ENCODE results near the gene IWS1. TPM values are rescaled to one million over a fixed set of nuclear protein-coding genes. Genes with fewer than 3 reads are reported as not detected.
A peak's percentile ranks its signal among the peaks of the same experiment; 100 is the strongest.
"Not testable (repeated sequence)": the region's sequence is repeated elsewhere in the genome, so short reads cannot be mapped to it uniquely, and the experiment has no call there.

IWS1 gene
- total RNA-seq, 1 experiment from 2014 or later = 66.8 TPM

GRCh38 chr2:127453392-127454171 lies 72.7 kb downstream of the IWS1 start:
- no peaks in the 10 kb centered on the region for H3K36me3 ChIP-seq
- H3K9me3 ChIP-seq (replicated peaks) = no peaks in the 10 kb centered on the region
- no peak overlapping the region for H3K4me3 ChIP-seq
- H3K27ac ChIP-seq = no peak overlapping the region
- H3K4me1 ChIP-seq = peaks cover 24% of the 10 kb centered on the region
- peak in 1 of 2 experiments; percentile 41 for DNase-seq
- H3K27me3 ChIP-seq = no peaks in the 10 kb centered on the region

- no peaks in the 10 kb centered on the region for H3K9me3 ChIP-seq (replicated peaks)
- H3K27me3 ChIP-seq = no peaks in the 10 kb centered on the region
- H3K27ac ChIP-seq = no peak overlapping the region
- H3K36me3 ChIP-seq = no peaks in the 10 kb centered on the region
- no peak overlapping the region for H3K4me3 ChIP-seq
- DNase-seq = no peak
- H3K4me1 ChIP-seq = peaks cover 24% of the 10 kb centered on the region
These were observed 73.3 kb downstream of the IWS1 start for GRCh38 chr2:127453013-127453391.

GRCh38 chr2:127452423-127452822 lies 73.9 kb downstream of the IWS1 start:
- not testable (repeated sequence) for H3K36me3 ChIP-seq; H3K4me3 ChIP-seq; DNase-seq; H3K9me3 ChIP-seq (replicated peaks); H3K27ac ChIP-seq; H3K27me3 ChIP-seq
- peaks cover 24% of the 10 kb centered on the region for H3K4me1 ChIP-seq

- Histone ChIP-seq H3K27ac (no peak overlapping the region), H3K9me3 (replicated peaks) (no peaks in the 10 kb centered on the region), H3K36me3 (no peaks in the 10 kb centered on the region), H3K4me1 (peaks cover 24% of the 10 kb centered on the region), H3K27me3 (no peaks in the 10 kb centered on the region), H3K4me3 (no peak overlapping the region)
- peak in 1 of 2 experiments; percentile 54 for DNase-seq
These were observed 74.3 kb downstream of the IWS1 start for GRCh38 chr2:127451981-127452380.

- Histone ChIP-seq H3K4me1 (peaks cover 11% of the 10 kb centered on the region), H3K36me3 (no peaks in the 10 kb centered on the region), H3K27ac (no peak overlapping the region), H3K9me3 (replicated peaks) (peaks cover 3% of the 10 kb centered on the region; the same call in 1 of the 2 replicates), H3K4me3 (no peak overlapping the region), H3K27me3 (no peaks in the 10 kb centered on the region)
- no peak for DNase-seq
These were observed 76.4 kb downstream of the IWS1 start for GRCh38 chr2:127449898-127450297.

DNA sequence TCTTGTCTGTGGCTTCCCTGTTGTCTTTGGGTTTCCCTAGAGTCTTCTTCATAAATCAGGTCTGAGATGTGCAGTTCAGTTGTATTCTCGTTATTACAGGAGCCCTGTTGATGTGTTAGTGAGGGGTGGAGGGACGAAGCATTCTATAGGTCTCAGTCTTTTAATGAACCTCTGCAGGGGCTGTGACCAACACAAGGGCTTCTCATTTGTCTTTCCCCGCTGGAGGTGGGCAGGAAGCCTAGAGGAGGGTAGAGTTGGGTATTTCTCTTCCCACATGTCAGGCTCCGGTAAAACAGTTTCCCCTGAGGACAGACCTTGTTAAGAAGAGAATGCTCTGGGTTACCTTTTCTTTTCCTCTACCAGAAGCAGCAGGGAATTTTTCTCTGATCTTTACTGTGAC lies 76.9 kb downstream of the IWS1 start:
- DNase-seq = no peak
- no peak overlapping the region for H3K4me3 ChIP-seq
- H3K27ac ChIP-seq = no peak overlapping the region

DNA sequence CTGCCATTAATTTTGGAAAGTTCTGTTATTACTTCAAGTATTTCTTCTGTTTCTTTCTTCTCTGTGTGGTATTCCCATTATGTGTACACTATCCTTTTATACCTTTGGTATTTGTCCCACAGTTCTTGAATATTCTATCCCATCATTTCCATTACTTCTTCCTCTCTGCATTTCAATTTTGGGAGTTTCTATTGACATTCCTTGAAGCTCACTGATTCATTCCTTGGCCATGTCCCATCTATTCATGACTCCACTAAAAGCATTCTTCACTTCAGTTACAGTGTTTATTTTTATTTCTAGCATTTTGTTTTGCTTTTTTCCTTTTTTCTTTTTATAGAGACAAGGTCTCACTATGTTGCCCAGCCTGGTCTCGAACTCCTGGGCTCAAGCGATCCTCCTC lies 77.8 kb downstream of the IWS1 start:
- Histone ChIP-seq H3K4me3 (no peak overlapping the region), H3K9me3 (replicated peaks) (peaks cover 3% of the 10 kb centered on the region; the same call in 1 of the 2 replicates), H3K36me3 (no peaks in the 10 kb centered on the region), H3K27me3 (no peaks in the 10 kb centered on the region), H3K4me1 (0 out of 2 replicates have a peak, but pooled peaks cover 4% of the 10 kb centered on the region), H3K27ac (no peak overlapping the region)
- DNase-seq = no peak

More for the DNA sequence above, 76.9 kb downstream of the IWS1 start:
- Histone ChIP-seq H3K27me3 (no peaks in the 10 kb centered on the region), H3K36me3 (no peaks in the 10 kb centered on the region), H3K9me3 (replicated peaks) (peaks cover 3% of the 10 kb centered on the region; the same call in 1 of the 2 replicates), H3K4me1 (peaks cover 6% of the 10 kb centered on the region)

DNA sequence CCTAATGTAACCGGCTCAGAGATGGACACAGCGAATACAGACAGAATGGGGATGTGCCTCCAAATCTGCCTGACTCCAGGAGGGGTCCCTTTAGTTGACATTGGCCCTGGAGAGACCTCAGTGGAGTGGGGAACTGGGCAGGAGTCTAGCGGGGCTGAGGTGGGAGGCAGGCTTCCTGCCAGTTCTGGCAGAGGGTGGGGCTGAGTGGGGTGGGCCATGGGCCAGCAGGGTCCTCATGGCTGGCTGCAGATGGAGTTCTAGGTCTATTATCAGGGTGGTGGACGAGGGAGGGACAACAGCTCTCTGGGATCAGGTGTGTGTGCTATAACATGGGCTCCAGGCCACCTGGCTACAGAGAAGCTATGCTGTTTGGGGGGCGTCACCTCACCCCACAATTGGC lies 86.9 kb downstream of the IWS1 start:
- no peak overlapping the region for H3K27ac ChIP-seq
- no peaks in the 10 kb centered on the region for H3K36me3 ChIP-seq
- DNase-seq = no peak
- no peak overlapping the region for H3K4me3 ChIP-seq
- no peaks in the 10 kb centered on the region for H3K9me3 ChIP-seq (replicated peaks)
- no peaks in the 10 kb centered on the region for H3K27me3 ChIP-seq
- H3K4me1 ChIP-seq = no peaks in the 10 kb centered on the region

DNA sequence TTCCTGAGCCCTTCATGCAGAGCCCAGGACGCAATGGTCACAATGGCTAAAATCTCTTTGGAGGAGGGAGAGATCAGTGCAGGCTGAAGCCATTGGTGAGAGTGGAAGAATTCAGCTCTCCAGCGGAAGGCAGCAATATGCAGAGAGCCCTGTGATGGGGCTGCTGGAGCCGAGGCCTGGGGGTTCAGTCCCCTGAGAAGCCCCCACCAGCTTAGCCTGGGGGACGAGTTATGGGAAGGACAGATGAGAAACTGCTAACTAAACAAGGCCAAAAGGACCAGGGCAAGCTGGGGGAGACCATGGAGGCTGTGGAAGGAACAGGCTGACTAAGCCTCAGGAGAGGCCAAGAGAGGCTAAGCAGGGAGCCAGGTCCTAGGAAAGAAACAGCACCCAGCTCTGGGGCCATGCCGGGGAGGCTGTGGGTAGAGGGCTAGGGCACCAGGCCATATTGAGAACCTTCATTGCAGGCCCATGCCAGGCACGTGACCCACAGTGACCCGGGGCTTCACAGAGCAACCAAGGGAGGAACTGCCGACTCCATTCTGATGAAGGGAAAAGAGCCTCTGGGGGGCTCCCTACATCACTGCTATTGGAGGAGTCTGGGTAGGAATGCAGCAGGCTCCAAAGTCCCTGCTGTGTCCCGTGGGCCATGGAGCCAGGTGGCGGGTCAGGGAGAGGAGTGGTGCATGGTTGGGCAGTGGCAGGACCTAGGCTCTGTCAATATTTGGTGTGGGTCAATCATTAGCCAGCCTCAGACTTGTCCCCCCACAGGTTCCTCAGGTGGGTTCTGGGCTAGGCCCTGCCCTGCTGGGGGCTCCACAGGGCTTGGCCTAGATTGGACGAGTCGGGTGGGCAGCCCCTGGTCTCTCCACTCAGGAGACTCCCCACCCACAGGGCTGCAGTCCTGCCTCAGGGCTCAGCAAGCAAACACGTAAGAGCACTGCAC lies 88.2 kb downstream of the IWS1 start:
- Histone ChIP-seq H3K9me3 (replicated peaks) (no peaks in the 10 kb centered on the region), H3K27me3 (no peaks in the 10 kb centered on the region)
- no peak for DNase-seq

DNA sequence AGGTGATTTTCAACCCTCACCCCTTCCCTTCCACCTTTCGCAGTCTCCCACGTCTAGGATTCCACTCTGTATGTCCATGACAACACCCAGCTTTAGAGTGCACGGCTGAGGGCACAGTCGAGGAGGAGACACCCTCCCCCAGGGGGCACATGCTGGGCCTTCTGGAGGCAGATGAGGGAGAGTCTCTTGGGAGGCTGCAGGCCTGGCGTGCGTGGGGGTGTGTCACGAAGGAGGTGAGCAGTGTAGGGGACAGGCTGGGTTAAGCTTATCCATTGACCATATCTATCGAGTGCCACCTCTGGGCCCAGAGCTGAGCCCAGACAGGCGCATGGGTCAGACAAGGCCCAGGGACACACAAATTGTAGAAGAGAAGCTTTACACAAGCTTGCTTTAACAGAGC lies 89.2 kb downstream of the IWS1 start:
- no peak overlapping the region for H3K4me3 ChIP-seq
- no peak for DNase-seq
- H3K9me3 ChIP-seq (replicated peaks) = no peaks in the 10 kb centered on the region
- H3K4me1 ChIP-seq = peaks cover 3% of the 10 kb centered on the region
- H3K27ac ChIP-seq = no peak overlapping the region
- no peaks in the 10 kb centered on the region for H3K36me3 ChIP-seq
- H3K27me3 ChIP-seq = no peaks in the 10 kb centered on the region

More for the DNA sequence above, 88.2 kb downstream of the IWS1 start:
- no peak overlapping the region for H3K4me3 ChIP-seq
- H3K4me1 ChIP-seq = no peaks in the 10 kb centered on the region
- H3K36me3 ChIP-seq = no peaks in the 10 kb centered on the region
- H3K27ac ChIP-seq = no peak overlapping the region

DNA sequence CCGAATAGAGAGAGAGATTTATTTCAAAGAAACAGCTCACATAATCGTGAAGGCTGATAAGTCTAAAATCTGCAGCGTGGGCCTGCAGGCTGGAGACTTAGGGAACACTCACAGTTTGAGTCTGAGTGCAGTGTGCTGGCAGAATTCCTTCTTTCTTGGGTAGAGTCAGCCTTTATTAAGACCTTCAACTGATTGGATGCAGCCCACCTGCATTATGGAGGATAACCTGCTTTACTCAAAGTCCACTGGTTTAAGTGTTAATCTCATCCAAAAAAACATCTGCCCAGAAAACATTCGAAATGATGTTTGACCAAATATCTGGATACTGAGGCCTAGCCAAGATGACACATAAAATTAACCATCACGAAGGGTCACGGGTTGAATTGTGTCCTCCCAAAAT lies 91.8 kb downstream of the IWS1 start:
- Histone ChIP-seq H3K9me3 (replicated peaks) (no peaks in the 10 kb centered on the region), H3K4me3 (no peak overlapping the region), H3K27ac (no peak overlapping the region), H3K27me3 (no peaks in the 10 kb centered on the region), H3K36me3 (no peaks in the 10 kb centered on the region), H3K4me1 (peaks cover 13% of the 10 kb centered on the region)
- DNase-seq = no peak

GRCh38 chr2:127431408-127432023 lies 94.8 kb downstream of the IWS1 start:
- Histone ChIP-seq H3K27me3 (no peaks in the 10 kb centered on the region), H3K4me1 (peaks cover 13% of the 10 kb centered on the region), H3K4me3 (no peak overlapping the region), H3K36me3 (no peaks in the 10 kb centered on the region), H3K27ac (peak overlapping the region; percentile 10; the same call in 1 of the 2 replicates), H3K9me3 (replicated peaks) (no peaks in the 10 kb centered on the region)
- DNase-seq = peak; percentile 50 to 75

Data from SJCRH30 (cell line).